ENCODE results near the gene H2BK1. TPM values are rescaled to one million over a fixed set of nuclear protein-coding genes. Genes with fewer than 3 reads are reported as not detected.
A peak's percentile ranks its signal among the peaks of the same experiment; 100 is the strongest.

Gene H2BK1
- total RNA-seq, result not detected
- polyA plus RNA-seq, result not detected

GRCh38 chr7:151210087-151210854, at the start of gene H2BK1:
H2BK1 (minus strand) TSS chr7:151210488; CDS start chr7:151210318, 170 bp downstream.
- Histone ChIP-seq H3K9me3 (no peaks in the 10 kb centered on the region), H3K27ac (no peak within 1 kb of the TSS), H3K27me3 (no peaks in the 10 kb centered on the region), H3K4me1 (no peaks in the 10 kb centered on the region), H3K4me3 (no peak within 1 kb of the TSS), H3K36me3 (peaks cover 0 to 20% (median 6%) of the 10 kb centered on the region in 3 donors)
- intact Hi-C loops (cut with DNase I), result no loop called here
- FAIRE-seq, result no peak
- WGBS, 2 donors, result 56 to 61% methylated on average over 17 of the region's 17 CpGs
- no peak for ATAC-seq
- no peak for TF ChIP-seq CTCF (IDR thresholded peaks at IDR 0.05)
- no peak for DNase-seq

GRCh38 chr7:151257990-151258389, 47.7 kb upstream of the H2BK1 start:
- intact Hi-C loops (cut with DNase I), result no loop called here
- WGBS, 2 donors, result 86 to 90% methylated on average over 7 of the region's 7 CpGs

GRCh38 chr7:151256410-151257045, 46.2 kb upstream of the H2BK1 start:
- Histone ChIP-seq H3K27me3 (no peaks in the 10 kb centered on the region), H3K4me1 (no peaks in the 10 kb centered on the region), H3K4me3 (no peak overlapping the region), H3K36me3 (no peaks in the 10 kb centered on the region), H3K9me3 (no peaks in the 10 kb centered on the region), H3K27ac (no peak overlapping the region)
- intact Hi-C loops (cut with DNase I), result no loop called here
- 39 to 52% methylated on average over 16 of the region's 16 CpGs for WGBS, 2 donors
- FAIRE-seq (no peak), ATAC-seq (no peak), DNase-seq (no peak)
- TF ChIP-seq CTCF (IDR thresholded peaks at IDR 0.05), result no peak

More at GRCh38 chr7:151257990-151258389, 47.7 kb upstream of the H2BK1 start:
- Histone ChIP-seq H3K27me3 (no peaks in the 10 kb centered on the region), H3K27ac (no peak overlapping the region), H3K9me3 (no peaks in the 10 kb centered on the region), H3K4me3 (no peak overlapping the region), H3K4me1 (no peaks in the 10 kb centered on the region), H3K36me3 (no peaks in the 10 kb centered on the region)
- no peak for FAIRE-seq
- TF ChIP-seq CTCF (IDR thresholded peaks at IDR 0.05), result no peak
- no peak for ATAC-seq
- no peak for DNase-seq

- no peak for TF ChIP-seq CTCF (IDR thresholded peaks at IDR 0.05)
- H3K9me3 ChIP-seq, result no peaks in the 10 kb centered on the region
- no peak overlapping the region for H3K4me3 ChIP-seq
- no peaks in the 10 kb centered on the region for H3K36me3 ChIP-seq
- ATAC-seq (no peak), FAIRE-seq (no peak), DNase-seq (peak in 1 of 6 donors; percentile 3)
- H3K4me1 ChIP-seq, result peaks cover 4 to 9% (median 6%) of the 10 kb centered on the region in 3 donors
- WGBS, 2 donors, result 69% methylated on average over 7 of the region's 7 CpGs
- intact Hi-C loops (cut with DNase I), result no loop called here
- H3K27me3 ChIP-seq, result no peaks in the 10 kb centered on the region
- H3K27ac ChIP-seq, result no peak overlapping the region
Measured at GRCh38 chr7:151255390-151255789, 45.1 kb upstream of the H2BK1 start.

- no peak overlapping the region for H3K4me3 ChIP-seq
- TF ChIP-seq CTCF (IDR thresholded peaks at IDR 0.05), result no peak
- no peak overlapping the region for H3K27ac ChIP-seq
- no peak for DNase-seq
- H3K36me3 ChIP-seq, result no peaks in the 10 kb centered on the region
- no peak for FAIRE-seq
- H3K9me3 ChIP-seq, result no peaks in the 10 kb centered on the region
- no peak for ATAC-seq
- peaks cover 10% of the 10 kb centered on the region in 3 donors for H3K4me1 ChIP-seq
- 76 to 81% methylated on average over 11 of the region's 11 CpGs for WGBS, 2 donors
- no peaks in the 10 kb centered on the region for H3K27me3 ChIP-seq
- intact Hi-C loops (cut with DNase I), result no loop called here
Measured at GRCh38 chr7:151254851-151255250, 44.6 kb upstream of the H2BK1 start.

Data from pancreas (tissue), 10 donors.